Upper lobe of left lung (tissue), 6 donors: ENCODE results near the gene TAS2R38. TPM values are rescaled to one million over a fixed set of nuclear protein-coding genes. Genes with fewer than 3 reads are reported as not detected.

Experiments
- ATAC-seq, 2 donors: fragments of 200-7000 bp; cut with Tn5 transposase; one replicate each; pipeline ENCODE4 v1.9.1; 2022; ENCODE audit warnings: mild to moderate bottlenecking in 2 of 2, moderate library complexity in 2 of 2; ENCODE audit not compliant: low FRiP score in 2 of 2
- DNase-seq, 2 donors: peaks; one replicate each; pipeline ENCODE4 v3.0.0-alpha.2; 2019 to 2020
- H3K27ac ChIP-seq, 4 donors: fragments of 200-600 bp; sonication (generic); one replicate each; pipeline ENCODE4 v1.5.1; 2016 to 2019
- H3K27me3 ChIP-seq, 4 donors: fragments of 200-600 bp; sonication (generic); one replicate each; pipeline ENCODE4 v1.5.1; 2017 to 2019
- H3K36me3 ChIP-seq, 4 donors: fragments of 200-600 bp; sonication (generic); one replicate each; pipeline ENCODE4 v1.5.1; 2016 to 2019
- H3K4me1 ChIP-seq, 4 donors: fragments of 200-600 bp; sonication (generic); one replicate each; pipeline ENCODE4 v1.5.1; 2018 to 2019
- H3K4me3 ChIP-seq, 4 donors: fragments of 200-600 bp; sonication (generic); one replicate each; pipeline ENCODE4 v1.5.1; 2017 to 2019; ENCODE audit warnings: mild to moderate bottlenecking in 2 of 4, moderate library complexity in 1 of 4
- H3K9me3 ChIP-seq, 4 donors: fragments of 200-600 bp; sonication (generic); one replicate each; pipeline ENCODE4 v1.5.1; 2018 to 2019
- EP300 ChIP-seq, 4 donors: sonication (generic); formaldehyde crosslinking; IDR thresholded peaks; one replicate each; pipeline ENCODE4 v1.5.1; 2017; ENCODE audit warnings: antibody characterized with exemption in 4 of 4, control low read depth in 2 of 4
- POLR2A ChIP-seq, 4 donors: fragments of 450-650 bp; IDR thresholded peaks; one replicate each; pipeline ENCODE4 v1.5.1; 2016 to 2017; ENCODE audit warnings: antibody characterized with exemption in 4 of 4, mild to moderate bottlenecking in 2 of 4
- POLR2AphosphoS5 ChIP-seq, 2 donors: sonication (generic); formaldehyde crosslinking; IDR thresholded peaks; one replicate each; pipeline ENCODE4 v1.5.1; 2017; ENCODE audit warnings: antibody characterized with exemption in 2 of 2
- WGBS, 2 donors: methylation state at CpG; one replicate each; pipeline ENCODE4 v1.1.5; 2017 to 2018; 5-methylcytosine and 5-hydroxymethylcytosine counted together
- total RNA-seq, 6 donors: library from RNA; depleted of rRNA in 4 of 6; stranded (reverse); fragments of >200 nt in 4 of 6; gene quantifications; one replicate each; pipeline versions ENCODE4 v1.1.0 to v1.2.1, GENCODE V29; 2016 to 2021
- TF ChIP-seq, protein P1 (sequence below), 6 experiments: fragments of 450-650 bp in 4 of 6; fragments of 200-600 bp in 2 of 6; sonication (generic) in 2 of 6; IDR thresholded peaks; one replicate each; pipeline ENCODE4 v1.5.1; 2016 to 2019; ENCODE audit warnings: antibody characterized with exemption in 6 of 6
- donor health status: DM: no; HTN: no; CAD: no; lungs with moderate emphysema.
- donor health status: DM: no; HTN: yes; CAD: no; lungs with severe emphysema.

Gene TAS2R38
- total RNA-seq, 6 donors from 2014 or later: not detected

DNA sequence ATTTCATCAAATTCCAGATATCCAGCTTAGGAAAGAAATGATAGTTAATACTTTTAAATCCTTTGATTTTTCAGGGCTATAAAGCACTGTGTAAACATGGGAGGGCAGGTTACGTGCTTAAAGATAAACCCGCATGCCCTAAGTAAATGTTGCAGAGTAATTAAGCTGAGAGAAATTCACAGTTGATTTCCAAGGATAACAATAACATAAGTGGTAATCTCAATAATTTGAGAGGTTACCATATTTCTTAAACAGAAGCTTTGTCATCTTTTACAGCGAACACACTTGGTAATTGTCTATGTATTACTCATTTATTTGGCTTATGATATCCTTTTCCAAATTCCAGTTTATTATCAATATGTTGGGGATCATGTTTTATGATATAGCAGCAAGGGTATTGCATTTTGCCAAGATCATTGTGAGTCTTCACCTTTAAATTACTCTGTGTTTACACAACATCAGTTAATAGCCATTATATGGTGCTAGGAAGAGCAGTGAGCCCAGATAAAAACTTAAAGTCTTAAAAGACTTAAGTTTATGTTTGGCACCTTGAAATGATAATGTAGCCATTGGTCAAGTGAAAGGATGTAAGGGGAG lies 37.5 kb upstream of the TAS2R38 start:
- H3K27me3 ChIP-seq: no peaks in the 10 kb centered on the region
- TF ChIP-seq EP300 (IDR thresholded peaks at IDR 0.05) (no peak), POLR2AphosphoS5 (IDR thresholded peaks at IDR 0.05) (no peak), POLR2A (IDR thresholded peaks at IDR 0.05) (no peak)
- TF ChIP-seq, protein P1, sequence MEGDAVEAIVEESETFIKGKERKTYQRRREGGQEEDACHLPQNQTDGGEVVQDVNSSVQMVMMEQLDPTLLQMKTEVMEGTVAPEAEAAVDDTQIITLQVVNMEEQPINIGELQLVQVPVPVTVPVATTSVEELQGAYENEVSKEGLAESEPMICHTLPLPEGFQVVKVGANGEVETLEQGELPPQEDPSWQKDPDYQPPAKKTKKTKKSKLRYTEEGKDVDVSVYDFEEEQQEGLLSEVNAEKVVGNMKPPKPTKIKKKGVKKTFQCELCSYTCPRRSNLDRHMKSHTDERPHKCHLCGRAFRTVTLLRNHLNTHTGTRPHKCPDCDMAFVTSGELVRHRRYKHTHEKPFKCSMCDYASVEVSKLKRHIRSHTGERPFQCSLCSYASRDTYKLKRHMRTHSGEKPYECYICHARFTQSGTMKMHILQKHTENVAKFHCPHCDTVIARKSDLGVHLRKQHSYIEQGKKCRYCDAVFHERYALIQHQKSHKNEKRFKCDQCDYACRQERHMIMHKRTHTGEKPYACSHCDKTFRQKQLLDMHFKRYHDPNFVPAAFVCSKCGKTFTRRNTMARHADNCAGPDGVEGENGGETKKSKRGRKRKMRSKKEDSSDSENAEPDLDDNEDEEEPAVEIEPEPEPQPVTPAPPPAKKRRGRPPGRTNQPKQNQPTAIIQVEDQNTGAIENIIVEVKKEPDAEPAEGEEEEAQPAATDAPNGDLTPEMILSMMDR (IDR thresholded peaks at IDR 0.05): no peak
- WGBS, 2 donors: 39 to 56% methylated on average over 3 of the region's 3 CpGs
- no peak overlapping the region for H3K4me3 ChIP-seq
- no peaks in the 10 kb centered on the region for H3K9me3 ChIP-seq
- ATAC-seq (no peak), DNase-seq (no peak)
- H3K36me3 ChIP-seq: no peaks in the 10 kb centered on the region
- H3K4me1 ChIP-seq: no peaks in the 10 kb centered on the region
- H3K27ac ChIP-seq: no peak overlapping the region

DNA sequence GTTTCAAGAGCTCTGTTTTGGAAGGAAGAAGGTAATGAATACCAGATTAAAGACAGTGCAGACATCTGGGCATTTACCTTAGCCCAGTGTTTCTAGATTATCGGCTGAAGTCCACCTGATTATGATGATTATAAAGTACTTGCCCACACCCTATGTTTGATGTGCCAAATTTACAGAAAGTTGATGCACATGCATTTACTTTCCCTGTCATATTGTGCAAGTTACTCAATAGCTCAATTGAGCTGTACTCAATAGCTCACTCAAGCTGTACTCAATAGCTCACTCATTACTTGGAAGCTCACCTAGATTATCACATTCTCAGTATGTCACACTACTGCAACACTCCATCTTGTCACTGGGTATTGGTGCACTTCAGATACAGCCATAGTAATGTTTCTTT lies 35.6 kb upstream of the TAS2R38 start:
- no peaks in the 10 kb centered on the region for H3K27me3 ChIP-seq
- ATAC-seq (no peak), DNase-seq (no peak)
- no peaks in the 10 kb centered on the region for H3K4me1 ChIP-seq
- H3K9me3 ChIP-seq: no peaks in the 10 kb centered on the region
- WGBS, 2 donors: 61 to 71% methylated on average over 1 of the region's 1 CpG
- H3K4me3 ChIP-seq: no peak overlapping the region
- no peak for TF ChIP-seq POLR2A (IDR thresholded peaks at IDR 0.05)
- no peaks in the 10 kb centered on the region for H3K36me3 ChIP-seq
- H3K27ac ChIP-seq: no peak overlapping the region

DNA sequence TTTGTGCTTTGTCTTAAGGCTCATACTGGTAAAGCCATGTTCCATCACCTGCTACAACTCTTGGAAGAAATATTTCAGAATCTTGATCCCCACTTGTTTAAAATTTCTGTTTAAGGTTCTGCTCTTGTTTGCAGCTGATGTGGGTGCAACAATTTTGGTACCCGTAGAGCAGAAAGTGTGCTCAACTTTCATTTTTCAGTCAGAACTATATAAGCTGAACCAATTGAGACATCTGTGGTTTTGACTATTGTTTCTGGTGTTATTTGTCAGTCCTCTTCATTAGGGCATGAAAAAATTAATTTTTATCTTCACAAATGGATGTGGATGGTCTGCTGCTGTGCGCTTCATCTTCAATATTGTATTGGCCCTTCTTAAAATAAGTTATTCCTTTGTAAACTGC lies 33.0 kb upstream of the TAS2R38 start:
- 89 to 94% methylated on average over 2 of the region's 2 CpGs for WGBS, 2 donors
- Histone ChIP-seq H3K4me1 (no peaks in the 10 kb centered on the region), H3K9me3 (no peaks in the 10 kb centered on the region), H3K27me3 (no peaks in the 10 kb centered on the region), H3K27ac (no peak overlapping the region), H3K4me3 (no peak overlapping the region), H3K36me3 (no peaks in the 10 kb centered on the region)
- DNase-seq: no peak
- TF ChIP-seq EP300 (IDR thresholded peaks at IDR 0.05): no peak
- no peak for TF ChIP-seq POLR2A (IDR thresholded peaks at IDR 0.05)
- TF ChIP-seq, protein P1 (IDR thresholded peaks at IDR 0.05): no peak
- TF ChIP-seq POLR2AphosphoS5 (IDR thresholded peaks at IDR 0.05): no peak
- no peak for ATAC-seq

DNA sequence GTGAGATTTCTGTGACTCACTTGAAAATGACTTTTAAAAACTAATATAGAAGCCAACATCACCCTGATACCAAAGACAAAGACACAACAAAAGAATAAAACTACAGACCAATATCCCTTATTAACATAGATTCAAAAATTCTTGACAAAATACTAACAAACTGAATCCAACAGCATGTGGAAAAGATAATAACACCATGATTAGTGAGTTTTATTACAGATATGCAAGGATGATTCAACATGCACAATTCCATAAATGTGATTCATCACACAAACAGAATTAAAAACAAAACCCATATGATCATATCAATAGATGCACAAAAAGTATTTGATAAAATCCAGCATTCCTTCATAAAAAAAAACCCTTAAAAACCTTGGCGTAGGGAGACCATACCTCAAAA lies 28.6 kb upstream of the TAS2R38 start:
- H3K27ac ChIP-seq: no peak overlapping the region
- TF ChIP-seq, protein P1 (IDR thresholded peaks at IDR 0.05): no peak
- TF ChIP-seq EP300 (IDR thresholded peaks at IDR 0.05): no peak
- no peak for TF ChIP-seq POLR2A (IDR thresholded peaks at IDR 0.05)
- no peak for TF ChIP-seq POLR2AphosphoS5 (IDR thresholded peaks at IDR 0.05)
- no peak overlapping the region for H3K4me3 ChIP-seq
- DNase-seq (no peak), ATAC-seq (no peak)
- H3K27me3 ChIP-seq: no peaks in the 10 kb centered on the region
- 87 to 97% methylated on average over 1 of the region's 1 CpG for WGBS, 2 donors
- no peaks in the 10 kb centered on the region for H3K4me1 ChIP-seq
- H3K36me3 ChIP-seq: no peaks in the 10 kb centered on the region
- no peaks in the 10 kb centered on the region for H3K9me3 ChIP-seq

DNA sequence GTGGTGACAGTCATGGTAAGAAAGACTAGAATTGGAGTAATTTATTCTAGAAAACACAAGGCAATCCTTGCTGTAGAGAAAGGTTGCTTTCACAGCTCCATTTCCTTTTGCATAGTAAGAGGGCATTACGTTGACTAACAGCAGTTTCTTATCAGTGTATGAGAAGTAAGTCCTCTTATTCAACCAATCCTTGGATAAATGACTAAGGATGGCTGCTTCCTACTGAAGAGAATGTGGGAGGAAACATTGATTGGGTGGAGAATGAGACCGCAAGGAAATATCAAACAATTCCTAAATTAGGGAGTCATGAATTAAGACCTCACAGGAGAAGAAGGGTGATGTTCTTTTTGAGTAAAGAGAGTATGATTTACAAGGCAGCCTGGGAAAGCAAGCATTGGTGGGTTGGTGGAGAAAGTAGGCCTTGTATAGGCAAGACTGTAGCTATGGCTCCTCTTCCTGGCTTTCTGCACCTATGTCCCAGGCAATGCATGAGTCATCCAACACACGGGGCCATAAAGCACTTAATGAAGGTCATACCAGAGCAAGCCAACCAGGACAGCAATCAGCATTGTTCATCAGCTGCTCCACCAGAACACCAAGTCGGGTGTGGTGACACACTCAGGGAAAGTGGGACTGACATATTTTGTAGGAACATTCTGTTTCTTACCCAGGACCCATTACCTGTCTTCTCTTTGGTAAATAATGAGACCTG lies 27.7 kb upstream of the TAS2R38 start:
- TF ChIP-seq POLR2AphosphoS5 (IDR thresholded peaks at IDR 0.05) (no peak), EP300 (IDR thresholded peaks at IDR 0.05) (no peak), POLR2A (IDR thresholded peaks at IDR 0.05) (no peak)
- TF ChIP-seq, protein P1 (IDR thresholded peaks at IDR 0.05): no peak
- DNase-seq (no peak), ATAC-seq (no peak)

More for the DNA sequence above, 27.7 kb upstream of the TAS2R38 start:
- H3K4me1 ChIP-seq: no peaks in the 10 kb centered on the region
- H3K27me3 ChIP-seq: no peaks in the 10 kb centered on the region
- no peaks in the 10 kb centered on the region for H3K36me3 ChIP-seq
- H3K27ac ChIP-seq: no peak overlapping the region
- WGBS, 2 donors: 77 to 87% methylated on average over 4 of the region's 4 CpGs
- H3K9me3 ChIP-seq: no peaks in the 10 kb centered on the region
- no peak overlapping the region for H3K4me3 ChIP-seq
